NCI-H748 (cell line): ENCODE measurements around the gene SORCS2.
A peak's percentile ranks its signal among the peaks of the same experiment; 100 is the strongest.

Source experiments
- DNase-seq: peaks from one replicate; lab custom pipeline; 2025; ENCODE audit not compliant: unreplicated experiment; lab: John Stamatoyannopoulos, UW

Gene SORCS2

DNA sequence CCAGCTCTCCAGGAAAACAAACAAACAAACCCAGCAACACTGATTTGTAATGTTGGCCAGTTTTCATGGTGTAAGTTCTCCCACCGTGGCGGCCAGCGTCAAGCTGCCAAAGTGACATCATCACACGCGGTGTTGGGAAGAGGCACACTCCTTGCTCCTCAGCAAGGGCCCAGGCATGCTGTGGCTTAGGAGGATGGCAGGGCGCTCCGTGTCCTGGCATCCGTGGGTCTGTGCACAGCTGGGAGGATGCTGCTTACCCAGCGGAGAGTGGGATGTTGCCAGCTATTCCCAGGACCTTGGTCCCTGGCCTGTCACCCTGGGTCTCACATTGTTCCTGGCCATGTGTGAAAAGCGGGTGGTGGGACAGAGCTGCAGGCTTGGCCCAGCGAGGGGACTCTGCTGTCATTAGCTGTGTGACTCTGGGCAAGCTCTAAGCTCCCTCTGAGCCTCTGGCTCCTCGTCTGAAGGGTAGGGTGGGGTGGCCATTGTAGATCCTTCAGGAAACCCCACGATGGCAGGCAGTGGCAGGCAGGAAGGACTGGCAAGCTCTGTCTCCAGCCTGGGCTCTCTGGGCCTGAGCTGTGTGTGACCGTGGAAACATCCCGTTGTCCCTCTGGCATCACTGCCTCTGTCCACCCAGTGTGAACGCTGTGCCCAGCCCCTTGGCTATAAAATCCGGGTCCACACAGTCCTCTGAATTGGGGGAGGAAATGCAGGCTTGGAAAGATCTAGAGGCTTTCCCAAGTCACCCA is 231.6 kb downstream of the SORCS2 start:
- DNase-seq = no peak

DNA sequence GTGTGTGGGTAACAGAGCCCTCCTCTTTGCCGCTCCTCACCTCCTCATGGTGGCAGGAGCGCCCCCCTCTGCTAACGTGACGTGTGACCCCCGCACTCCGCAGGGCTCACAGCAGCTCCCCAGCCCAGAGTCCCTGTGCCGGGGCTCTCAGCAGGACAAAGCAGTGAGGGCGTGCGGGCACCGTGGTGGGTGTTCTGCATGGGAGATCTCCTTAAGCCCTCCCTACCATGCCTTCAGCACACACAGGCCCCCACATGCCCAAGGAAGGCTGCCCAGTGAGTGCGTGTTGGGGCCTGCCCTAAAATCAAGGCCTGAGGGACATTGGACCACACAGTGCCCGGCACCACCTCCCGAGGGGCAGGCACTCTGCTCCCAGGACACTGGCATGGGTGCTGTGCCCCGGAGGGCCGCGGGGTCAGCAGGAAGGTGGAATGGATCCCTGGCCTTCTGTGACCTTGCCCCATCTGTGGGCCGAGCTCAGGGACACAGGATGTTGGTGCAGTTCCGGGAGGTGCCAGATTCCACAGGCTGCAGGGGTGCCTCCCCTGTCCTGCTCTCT is 232.3 kb downstream of the SORCS2 start:
- DNase-seq = no peak

GRCh38 chr4:7425124-7425523 is 232.8 kb downstream of the SORCS2 start:
- DNase-seq = no peak

DNA sequence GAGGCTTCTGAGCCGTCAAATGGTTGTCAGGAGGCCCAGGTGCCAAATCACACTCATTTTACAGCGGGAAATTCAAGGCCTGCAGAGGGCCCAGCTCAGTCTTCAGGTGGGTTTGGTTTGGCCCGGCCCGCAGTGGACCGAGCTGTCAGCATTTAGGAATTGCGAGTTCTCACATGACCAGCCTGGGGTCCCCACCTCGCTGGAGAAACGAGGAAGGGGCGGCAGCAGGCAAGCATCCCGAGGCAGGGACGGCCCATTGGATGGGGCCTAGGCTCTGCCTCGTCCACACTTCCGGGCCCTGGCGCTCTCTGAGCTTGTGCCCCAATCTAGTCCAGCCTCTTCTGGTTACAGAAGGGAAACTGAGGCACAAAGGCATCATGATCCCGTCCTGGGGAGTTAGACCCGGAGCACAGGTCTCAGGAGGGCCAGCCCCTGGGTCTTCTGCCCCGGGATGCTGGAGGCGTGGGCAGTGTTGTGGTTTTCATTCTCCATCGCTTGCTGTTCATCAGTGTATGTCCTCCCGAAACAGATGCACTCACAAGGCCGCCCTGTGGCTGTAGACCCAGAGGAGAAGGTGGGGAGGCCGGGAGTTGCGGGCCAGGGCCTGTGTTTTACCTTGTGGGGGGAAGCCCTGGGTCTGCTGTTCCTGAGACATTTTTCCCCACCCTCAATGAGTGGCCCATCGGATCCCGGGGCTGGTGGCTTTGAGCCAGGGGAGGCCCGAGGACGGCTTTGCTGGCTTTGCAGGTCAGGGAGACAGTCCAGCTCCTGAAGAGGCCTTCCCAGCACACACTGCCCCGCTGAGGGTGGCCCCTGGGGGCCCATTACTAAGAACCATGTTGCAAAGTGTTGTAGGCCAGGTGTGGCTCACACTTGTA is 233.5 kb downstream of the SORCS2 start:
- DNase-seq = no peak

DNA sequence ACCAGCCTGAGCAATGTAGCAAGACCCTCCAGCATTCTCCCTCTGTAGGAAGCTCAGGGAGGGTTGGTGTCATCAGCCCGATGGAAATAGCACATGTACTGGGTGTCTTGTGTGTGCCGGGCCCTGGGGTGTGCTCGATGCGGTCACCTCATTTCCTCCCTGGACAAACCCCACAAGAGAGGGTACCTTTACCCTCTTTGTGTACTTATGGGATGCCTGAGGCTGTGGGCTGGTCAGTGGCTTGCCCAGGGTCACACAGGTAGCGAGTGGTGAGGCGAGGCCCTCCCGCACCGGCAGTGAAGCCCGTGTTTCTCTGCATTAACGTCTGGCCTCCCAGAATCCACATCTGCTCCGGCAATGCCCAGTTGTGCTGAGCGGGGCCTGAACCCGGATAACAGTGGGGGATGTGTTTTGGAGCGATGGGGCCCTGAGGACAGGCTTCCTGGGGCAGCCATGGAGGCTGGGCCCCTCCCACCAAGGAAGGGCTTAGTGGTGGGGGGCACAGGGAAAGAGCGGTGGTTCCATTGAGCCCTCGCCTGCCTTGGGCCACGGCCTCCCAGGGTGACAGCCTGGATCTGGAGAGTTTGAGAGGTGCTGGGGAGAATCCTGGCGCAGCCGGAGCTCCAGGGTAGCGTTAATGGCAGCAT is 234.3 kb downstream of the SORCS2 start:
- no peak for DNase-seq

DNA sequence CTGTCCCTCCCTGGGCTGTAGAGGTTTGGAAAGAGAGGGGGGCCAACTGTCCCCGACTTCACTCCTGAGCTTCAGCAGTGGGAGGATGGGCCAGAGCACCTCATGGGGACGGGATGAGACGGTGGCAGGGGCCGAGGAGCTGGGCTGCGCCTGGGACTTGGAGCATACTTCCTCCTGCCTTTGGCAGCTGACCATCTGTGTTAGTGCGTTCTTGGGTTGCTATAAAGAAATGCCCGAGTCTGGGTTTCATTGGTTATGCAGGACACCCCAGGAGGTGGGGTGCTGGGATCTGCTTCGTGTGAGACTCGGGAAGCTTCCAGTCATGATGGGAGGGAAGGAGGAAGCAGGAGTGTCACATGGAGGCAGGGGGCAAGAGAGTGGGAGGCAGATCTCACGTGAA is 235.0 kb downstream of the SORCS2 start:
- no peak for DNase-seq

GRCh38 chr4:7427831-7428260 is 235.5 kb downstream of the SORCS2 start:
- DNase-seq = no peak

DNA sequence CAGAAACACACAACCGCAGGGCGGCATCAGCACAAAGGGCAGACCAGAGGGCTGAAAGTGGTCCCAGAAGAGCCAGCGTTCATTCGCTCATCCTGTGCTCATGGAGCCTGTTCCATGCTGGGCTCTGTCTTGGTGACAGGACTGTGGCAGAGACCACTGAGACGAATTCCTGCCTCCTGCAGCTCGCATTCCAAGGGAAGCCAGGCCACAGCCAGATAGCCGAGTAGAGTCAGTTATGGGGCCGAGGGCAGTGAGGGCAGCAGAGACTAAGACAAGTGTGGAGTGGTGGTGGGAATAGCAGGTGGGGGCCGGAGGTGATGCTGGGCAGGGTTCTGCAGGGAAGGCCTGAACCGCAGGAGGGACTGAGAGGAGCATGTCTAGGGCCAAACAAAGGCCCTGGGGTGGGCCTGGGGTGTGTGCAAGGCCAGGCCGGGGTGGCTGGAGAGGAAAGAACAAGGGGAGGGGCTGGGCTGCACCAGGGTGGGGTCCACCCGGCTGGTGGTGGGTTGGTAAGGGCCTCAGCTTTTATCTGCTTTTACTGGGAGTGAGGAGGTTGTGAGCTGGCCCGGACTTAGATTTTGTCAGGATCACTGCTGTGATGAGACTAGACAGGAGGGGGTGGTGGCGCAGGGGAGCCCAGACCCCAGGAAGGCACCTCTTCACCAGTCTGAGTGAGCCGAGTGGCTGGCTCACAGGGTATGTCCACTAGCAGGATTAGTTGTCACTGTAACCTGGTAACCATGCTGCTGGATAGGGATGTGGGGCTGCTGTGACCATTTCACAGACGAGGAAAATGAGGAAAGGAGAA is 236.1 kb downstream of the SORCS2 start:
- no peak for DNase-seq

DNA sequence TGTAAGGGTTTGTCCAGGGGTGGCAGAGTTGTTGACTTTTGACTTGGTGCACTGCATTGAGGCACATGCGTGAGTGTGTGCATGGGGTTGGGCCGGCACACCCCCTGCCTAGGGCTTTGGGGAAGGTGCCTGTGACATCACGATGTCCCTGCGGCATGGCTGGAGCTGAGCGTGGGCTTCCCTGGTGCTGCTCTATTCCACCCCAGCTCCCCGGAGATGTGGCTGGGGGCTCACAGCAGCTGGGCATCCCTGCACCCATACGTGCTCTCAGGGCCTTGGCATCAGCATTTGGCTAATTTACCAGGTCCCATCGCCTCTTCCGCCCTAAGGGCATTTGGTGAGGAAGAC is 236.7 kb downstream of the SORCS2 start:
- DNase-seq = no peak

DNA sequence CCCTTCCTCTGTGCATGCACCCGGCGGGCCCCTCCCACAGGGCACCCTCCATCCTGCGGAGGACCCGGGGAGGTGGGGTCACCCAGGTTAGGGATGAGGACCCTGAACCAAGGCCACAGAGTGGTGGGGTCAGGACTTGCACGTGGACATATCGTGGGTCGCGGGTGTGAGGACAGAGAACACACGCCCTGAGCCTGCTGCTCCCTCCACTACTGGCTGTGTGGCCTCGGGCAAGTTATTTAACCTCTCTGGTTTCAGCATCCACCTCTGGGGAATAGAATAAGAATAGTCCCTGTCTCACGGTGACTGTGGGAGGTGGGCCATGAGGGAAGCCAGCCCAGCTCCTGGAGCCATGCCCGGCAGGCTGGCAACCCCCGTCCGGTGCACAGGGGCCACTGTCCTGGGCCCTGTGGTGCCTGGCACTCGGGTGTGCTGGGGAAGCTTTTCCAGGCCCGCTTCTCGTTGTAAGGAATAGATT is 237.3 kb downstream of the SORCS2 start:
- no peak for DNase-seq

DNA sequence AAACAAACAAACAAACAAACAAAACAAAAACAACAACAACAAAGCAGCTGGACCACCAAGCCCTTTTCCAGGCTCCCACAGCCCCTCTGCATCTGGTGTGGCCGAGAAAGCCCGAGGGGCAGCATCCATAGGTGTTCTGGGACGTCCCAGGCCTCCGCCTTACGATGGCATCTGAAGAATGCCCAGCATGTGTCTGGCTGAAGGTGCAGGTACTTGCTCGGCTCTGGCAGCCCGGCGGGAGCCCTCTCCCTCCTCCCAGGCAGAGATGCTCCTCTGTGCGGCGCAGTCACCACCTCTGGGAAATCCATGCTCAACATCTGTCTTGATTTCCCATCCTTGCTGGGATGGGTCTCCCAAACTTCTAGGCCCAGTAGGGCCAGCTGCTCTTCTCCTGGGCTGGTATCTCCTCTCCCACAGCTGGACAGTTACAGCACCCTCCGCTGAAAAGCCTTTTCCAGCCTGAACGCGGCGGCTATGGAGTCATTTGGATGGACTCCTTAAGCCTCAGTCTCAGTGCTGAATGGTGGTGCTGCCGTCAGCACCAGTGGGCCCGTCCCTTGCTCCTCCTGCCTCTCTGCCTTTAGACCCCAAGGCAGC is 238.1 kb downstream of the SORCS2 start:
- DNase-seq = no peak

GRCh38 chr4:7430965-7431695 is 238.8 kb downstream of the SORCS2 start:
- no peak for DNase-seq

- peak; percentile 42 for DNase-seq
Measured at GRCh38 chr4:7431696-7432530, 239.6 kb downstream of the SORCS2 start.

GRCh38 chr4:7432531-7433375 is 240.4 kb downstream of the SORCS2 start:
- no peak for DNase-seq

DNA sequence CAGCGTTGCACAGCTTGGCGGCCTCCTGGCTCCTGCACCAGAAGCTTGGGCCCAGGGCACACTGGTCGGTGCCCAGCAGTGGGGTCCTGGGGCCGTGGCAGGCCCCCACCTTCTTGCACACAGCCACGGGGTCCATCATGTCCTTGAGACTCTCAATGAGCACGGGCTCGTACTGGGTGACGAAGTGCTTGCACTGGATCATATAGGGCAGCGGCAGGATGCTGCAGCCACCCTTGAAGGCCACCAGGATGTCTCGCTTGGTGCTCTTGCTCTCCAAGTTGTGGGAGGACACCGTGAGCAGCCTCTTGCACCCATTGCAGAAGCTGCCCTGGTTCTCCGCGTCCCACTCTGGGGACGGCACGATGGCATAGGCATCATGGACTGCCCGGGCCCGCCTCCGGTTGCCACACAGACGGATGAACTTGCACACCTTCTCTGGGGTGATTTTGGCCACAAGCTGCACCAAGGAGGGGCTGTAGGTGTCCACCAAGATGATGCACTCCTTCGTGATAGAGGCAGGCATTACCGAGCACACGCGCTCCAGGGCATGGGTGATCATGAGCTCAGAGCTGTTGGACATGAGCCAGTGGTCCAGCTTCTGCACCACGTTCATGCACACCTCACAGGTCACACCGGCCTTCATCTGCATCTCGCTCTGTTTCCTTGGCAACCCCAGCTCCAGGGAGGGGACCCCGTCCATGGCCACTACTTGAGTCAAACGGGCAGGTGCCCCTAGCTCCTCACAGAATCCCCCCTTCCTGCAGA is 241.2 kb downstream of the SORCS2 start:
- DNase-seq = no peak

- no peak for DNase-seq
Measured at GRCh38 chr4:7434141-7434765, 241.9 kb downstream of the SORCS2 start.

DNA sequence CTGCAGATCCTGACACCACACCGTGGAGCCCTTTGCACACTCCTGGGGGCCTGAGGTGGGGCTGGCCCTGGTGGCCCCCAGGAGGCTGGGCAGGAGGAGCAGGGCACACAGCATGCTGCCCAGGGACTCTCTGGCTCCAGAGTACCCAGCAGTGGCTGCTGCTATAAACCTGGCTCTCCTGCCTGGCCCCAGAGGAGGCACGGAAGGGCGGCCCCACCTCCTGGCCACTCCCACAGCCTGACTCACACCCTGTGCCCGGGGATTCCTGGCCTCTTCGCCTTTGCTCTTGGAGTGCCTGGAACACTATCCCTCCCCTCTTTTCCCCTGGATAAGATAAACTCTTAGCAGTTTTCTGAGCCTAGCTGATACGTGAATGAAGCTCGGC is 242.4 kb downstream of the SORCS2 start, which contains the start of gene PSAPL1:
Gene PSAPL1 (minus strand): TSS at position 165 of the 385 bp plus-strand sequence. CDS start 51 bp downstream, at position 114.
- peak; percentile 2 for DNase-seq
